GM19025 (cell line): ENCODE measurements around the gene HPCAL1.
"Not testable (repeated sequence)": the region's sequence is repeated elsewhere in the genome, so short reads cannot be mapped to it uniquely, and the experiment has no call there.

Experiments used
- ATAC-seq: cut with Tn5 transposase; IDR thresholded peaks from one replicate; pipeline ENCODE4 v1.9.1; 2021; ENCODE audit warnings: mild to moderate bottlenecking, low read depth, moderate library complexity; ENCODE audit not compliant: unreplicated experiment

The HPCAL1 gene

DNA sequence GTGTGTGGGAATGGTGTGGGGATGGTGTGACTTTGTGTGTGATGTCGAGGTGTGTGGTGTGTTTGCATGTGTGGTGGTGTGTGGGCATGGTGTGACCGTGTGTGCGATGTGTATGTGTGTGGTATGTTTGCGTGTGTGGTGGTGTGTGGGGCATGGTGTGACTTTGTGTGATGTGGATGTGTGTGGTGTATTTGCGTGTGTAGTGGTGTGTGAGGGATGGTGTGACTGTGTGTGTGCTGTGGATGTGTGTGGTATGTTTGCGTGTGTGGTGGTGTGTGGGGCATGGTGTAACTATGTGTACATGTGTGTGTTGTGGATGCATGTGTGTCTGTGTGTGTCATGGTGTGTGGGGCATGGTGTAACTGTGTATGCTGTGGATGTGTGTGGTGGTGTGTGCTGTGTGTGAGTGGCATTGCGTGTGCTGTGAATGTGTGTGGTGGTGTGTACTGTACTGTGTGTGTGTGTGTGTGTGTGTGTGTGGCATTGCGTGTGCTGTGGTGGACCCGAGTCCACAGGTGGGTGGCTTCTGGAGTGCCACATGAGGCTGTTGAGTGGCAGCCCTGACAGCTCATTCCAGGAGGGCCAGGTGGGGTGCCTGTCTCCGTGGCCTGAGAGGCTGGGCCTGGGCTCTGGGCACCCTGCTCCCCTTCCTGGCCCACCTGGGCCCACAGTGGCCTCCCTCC is 130.7 kb downstream of the HPCAL1 start:
- no peak for ATAC-seq

DNA sequence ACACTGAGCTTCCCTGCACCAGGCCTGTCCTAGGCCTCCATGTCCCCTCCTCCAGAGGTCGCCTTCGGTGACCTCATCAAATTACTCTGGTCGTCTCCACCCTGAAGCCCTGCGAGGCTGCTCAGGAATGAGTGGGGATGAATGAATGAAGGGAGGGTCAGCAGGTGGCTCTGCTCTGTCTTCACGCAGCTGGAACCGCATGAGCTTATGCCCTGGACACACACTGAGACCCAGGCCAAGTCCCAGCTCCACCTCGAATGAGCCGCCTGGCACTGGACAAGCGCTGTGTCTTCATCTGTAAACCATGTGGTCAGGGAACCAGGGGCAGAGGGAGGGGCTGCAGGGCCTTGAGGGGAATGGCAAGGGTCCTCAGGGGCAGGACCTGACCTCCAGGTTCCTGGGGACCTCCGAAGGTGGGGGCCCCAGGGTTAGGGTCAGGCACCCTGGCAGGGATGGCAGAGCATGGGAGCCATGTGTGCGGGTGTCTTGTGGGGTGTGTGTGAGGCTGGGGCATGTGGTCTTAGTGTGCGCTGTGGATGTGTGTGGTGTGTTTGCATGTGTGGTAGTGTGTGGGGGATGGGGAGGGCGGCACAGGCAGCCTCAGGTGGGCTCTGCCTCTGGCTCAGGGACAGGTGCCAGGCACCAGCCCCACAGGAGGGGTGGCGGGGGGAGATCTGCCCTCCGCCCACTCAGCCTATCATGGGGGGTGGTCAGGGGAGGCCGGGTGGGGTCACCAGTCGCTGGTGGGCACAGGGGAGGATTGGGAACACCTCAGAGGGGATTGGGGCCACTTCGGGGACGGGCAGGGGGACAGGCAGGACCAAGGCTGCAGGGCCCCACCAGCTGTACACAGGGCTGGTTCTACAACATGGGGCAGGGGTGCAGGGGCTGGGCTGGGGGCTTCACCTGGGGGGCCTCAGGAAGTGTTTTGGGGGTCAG is 131.5 kb downstream of the HPCAL1 start:
- ATAC-seq: no peak

DNA sequence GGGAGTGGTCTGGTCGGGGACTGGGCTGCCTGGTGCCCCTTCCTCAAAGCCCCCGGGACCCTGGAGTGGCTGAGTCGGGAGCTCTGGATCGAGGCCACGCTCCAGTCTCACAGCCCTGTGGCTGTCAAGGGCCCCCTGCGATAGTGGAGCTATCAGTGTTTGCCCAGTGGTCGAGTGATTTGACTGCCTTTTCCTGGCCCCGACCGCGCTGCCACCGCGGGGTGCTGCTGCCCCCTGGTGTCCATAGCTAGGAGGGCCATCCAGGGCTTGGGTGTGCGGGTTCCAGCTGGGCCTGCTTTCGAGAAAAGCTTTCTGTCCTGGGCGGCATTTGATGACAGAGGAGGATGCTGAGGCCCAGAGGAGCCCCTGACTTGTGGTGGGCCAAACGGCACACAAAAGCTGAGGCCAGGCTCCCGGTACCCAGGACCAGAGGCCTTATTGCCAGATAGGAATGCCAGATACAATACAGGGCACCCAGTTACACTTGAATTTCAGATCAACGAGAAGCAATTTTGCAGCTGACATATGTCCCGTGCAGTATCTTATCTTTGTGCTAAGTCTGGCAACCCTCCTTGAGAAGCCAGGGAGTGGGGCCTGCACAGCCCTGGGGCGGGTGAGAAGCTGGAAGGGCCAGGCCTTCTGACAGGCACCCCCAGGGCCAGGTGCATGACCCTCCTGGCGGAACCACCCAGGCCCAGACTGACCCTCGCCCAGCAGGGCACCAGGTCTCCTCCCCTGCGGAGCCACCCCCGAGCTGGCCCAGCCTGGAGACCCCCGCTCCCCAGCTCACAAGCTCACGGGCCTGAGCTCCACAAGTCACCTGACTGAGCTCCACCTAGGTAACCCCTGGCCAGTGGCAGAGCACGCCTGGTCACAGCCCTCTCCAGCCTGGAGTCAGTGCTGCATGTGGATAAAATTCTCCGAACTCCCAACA is 132.4 kb downstream of the HPCAL1 start:
- ATAC-seq: no peak

DNA sequence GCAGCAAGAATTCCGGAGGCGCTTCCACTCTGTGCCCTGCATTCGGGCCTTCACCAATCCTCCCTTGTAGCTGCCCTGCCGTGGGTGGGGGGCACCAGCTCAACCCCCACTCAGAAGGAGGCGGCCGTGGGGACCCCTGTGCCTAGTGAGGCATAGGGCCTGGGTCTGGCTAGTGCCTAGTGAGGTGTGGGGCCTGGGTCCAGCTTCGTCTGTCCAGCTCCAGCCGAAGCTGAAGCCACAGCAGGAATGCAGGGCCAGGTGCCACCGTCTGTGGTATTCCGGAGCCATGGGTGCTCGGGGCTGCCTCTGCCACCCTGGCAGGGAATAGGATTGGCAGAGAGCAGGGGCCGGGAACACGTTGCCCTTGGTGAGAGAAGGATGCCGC is 133.1 kb downstream of the HPCAL1 start:
- ATAC-seq: no peak

DNA sequence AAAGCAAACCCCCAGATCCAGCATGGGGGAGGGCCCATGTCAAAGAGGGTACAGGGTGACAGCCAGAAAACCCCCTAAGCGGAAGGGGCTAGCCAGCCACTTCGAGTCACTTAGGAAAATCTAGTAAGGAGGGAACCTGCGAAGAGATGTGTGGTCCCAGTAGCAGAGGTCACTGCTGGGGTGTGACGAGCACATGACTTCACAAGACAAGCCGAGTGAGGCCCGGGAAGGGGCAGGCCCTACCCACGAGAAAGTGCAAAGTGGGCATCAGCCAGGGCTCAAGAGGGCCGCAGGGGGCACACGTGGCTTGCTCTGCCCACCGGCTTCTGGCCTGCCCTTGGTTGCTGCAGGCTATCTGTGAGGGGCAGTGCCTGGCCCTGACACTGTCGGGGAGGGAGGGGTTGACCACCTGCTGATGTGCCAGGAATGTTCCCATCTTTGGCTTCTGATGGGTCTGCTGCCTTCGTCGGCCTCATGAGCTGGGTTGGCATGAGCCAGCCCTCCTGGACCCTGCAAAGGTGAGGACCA is 133.9 kb downstream of the HPCAL1 start:
- no peak for ATAC-seq

DNA sequence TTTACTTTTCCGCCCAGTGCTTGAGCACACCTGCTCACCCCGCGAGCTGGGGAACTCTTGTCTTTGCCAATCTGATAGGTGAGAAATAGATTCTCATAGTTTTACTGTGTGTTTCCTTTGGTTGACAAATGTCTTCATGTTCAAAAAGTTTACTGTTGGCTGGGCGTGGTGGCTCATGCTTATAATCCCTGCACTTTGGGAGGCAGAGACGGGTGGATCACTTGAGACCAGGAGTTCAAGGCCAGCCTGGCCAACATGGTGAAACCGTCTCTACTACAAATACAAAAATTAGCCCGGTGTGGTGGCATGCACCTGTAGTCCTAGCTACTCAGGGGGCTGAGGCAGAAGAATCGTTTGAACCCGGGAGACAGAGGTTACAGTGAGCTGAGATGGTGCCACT is 135.1 kb downstream of the HPCAL1 start:
- ATAC-seq: no peak

DNA sequence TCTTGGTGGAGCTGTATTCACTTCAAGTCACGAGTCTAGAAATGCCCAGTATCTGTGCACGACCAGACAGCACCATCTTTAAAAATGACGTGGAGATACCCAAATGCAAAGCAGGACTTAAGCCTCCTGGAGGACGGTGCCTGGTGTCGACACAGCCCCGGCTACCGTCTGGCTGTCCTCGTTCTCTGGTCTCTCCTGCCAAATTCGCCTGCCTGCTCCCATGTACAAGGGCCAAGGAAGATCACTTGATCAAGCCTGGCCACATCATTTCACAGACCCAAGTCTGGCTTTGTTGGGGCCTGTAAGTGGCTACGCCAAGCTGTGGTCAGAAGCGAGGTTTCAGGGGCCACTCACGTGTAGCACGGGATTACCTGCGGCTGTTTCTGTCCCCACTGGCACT is 136.0 kb downstream of the HPCAL1 start:
- ATAC-seq: no peak

DNA sequence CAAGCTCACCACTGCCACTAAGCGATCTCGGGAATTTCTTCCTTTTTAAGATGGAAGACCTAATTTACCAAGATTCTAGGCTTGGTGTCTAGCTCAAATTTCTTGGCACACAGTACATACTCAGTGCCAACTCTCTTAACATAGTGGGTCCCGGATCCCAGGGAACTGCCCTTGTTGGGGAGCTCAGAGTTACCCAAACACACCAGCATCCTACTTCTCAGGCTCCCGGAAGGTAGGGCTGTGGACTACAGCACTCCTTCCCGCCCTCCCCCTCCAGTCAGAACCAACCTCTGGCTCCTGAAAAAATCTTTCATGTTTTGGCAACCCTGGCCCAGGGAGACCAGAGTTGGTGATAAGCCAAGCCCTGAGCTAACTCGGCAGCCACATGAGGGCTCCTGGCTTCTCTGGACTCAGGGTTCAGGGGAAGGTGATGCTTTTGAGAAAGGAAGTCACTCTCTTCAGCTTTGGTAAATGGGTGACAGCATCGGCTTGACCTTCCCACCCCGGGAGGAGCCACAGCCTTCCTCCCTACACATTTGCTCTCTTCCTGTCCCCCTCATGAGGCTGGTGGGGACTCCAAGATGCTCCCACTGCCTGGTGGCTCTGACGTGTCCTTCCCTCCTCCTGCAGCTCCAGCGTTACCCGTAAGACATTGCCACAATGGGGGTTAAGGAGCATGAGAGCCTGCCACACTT is 136.6 kb downstream of the HPCAL1 start:
- no peak for ATAC-seq

DNA sequence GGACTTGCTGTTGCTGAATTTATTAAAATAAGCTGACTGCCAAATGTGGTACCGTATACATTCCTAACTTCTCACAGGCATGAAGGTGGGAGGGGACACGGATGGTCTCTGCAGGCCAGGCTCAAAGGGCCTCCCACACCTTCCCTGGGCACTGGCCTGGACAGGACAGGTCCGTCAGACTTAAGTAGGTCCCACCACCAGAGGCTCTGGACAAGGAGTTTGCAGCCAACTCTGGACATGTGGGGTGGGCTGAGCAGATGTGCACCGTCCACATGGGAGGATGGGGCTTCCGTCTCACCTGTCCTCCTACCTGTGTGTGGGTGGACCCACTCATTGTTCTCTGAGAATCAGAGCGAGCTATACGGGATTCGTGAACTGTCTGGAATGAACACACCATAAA is 137.3 kb downstream of the HPCAL1 start:
- no peak for ATAC-seq

DNA sequence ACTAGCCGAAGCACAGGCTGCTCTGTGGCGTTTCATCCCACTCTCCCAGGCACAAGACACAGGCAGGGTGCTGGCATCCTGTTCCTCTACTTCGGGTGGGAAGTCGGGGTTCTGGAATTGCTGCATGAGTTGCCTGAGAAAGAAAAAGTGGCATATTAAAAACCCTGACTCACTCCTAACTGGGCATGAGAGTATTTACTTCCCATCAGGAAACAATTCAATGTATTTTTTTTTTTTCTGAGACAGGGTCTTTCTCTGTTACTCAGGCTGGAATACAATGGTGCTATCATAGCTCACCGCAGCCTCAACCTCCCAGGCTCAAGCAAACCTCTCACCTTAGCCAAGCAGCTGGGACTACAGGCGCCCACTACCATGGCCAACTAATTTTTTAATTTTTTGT is 138.0 kb downstream of the HPCAL1 start:
- ATAC-seq: no peak

DNA sequence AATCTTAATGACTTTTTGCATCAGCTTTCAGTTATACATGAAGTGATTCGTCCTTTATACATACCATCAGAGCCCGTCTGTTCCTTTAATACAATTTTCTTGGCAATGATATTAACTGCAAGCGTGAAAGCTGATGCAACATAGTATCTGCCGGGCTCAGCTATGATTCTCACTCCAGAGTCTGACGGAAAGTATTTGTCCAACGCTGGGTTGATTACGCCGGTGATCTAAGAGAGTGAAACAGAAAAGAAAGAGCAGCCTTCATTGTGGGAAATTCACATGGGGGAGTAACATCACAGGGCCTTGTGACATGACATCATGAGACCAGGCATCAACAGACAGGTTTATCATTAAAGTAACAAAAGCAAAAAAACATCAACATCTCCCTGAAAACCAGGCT is 139.2 kb downstream of the HPCAL1 start:
- ATAC-seq: no peak

DNA sequence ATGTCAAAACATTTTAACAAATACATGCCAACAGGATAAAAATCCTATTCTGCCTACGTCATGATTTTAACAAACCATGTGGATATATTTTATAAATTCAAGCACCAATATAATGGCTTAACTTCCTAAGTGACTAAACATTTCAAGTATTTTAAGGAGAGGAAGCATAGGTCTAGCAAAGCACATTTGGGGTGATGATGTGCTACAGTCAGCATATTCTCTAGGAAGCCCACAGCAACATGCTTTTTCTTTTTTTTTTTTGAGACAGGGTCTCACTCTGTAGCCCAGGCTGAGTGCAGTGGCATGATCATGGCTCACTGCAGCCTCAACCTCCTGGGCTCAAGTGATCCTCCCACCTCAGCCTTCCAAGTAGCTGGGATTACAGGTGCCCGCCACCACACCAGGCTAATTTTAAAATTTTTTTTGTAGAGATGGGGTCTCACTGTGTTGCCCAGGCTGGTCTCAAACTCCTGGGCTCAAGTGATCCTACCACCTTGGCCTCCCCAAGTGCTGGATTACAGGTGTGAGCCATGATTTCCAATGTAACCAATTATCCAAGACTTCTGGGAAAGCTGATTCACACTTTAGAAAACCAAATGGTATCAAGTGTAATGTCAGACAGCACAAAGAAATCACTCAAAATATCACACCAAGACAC is 139.9 kb downstream of the HPCAL1 start:
- ATAC-seq: not testable (repeated sequence)

DNA sequence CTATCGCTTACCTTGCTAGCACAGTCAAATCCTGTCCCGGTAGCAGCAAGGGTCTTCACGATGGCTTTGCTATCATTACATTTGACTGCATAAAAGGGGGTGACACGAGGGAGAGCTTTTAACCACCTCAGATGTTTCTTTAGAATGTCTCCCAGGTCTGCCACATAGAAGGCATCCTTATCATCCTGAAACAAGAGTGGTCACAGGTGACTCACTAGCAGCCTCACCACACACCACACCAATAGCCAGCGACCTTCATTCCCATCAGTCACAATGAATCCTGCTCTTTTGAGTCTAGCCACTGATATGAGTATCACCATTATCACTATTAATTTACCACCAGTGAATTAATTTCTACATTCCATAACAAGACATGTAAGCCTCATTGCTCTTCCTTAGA is 141.8 kb downstream of the HPCAL1 start:
- no peak for ATAC-seq

DNA sequence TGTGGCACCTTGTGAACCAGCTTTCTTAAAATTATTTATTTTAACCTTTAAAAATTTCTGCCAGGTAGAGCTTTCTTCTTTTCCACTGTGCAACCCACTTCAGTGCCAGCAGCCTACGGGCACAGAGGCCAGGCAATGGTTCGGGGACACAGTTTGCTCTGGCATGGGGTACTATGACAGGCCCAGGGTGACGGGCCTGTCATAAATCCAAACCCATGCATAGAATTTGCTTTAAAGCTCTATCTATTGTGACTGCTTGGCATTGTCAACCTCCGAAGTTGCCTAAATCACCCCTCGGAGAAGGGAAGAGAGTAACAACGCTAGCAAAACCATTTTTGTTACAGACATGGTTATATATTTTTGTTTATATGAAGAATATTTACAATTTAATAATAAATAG is 143.9 kb downstream of the HPCAL1 start:
- no peak for ATAC-seq

DNA sequence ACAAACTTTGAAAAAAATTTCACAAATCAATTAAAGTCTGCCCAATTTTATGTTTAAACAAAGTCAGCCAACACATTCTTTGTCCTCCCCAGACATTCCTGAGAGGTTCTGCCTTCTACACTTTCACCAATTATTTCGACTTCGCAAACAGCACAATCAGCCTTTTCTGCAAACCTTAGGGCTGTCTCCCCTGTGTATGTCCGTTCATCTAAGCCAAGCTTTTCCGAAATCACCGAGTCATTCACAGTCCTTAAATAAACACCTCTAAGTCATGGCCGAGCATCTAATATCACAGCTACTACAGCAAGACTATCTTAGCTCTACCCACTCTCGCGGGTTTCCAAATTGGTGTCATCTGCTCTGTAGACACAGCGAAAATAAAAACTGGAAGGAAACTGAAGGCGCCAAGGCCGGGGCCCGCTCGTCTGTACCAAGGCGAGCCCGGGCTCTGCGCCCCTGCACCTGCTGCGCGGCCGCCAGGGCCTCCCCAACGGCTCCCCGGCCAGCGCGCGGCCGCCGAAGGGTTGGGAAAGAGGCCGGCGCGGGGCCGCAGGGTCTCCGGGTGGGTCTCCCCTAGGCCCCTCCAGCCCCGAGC is 144.7 kb downstream of the HPCAL1 start:
- peak; percentile 27 for ATAC-seq

DNA sequence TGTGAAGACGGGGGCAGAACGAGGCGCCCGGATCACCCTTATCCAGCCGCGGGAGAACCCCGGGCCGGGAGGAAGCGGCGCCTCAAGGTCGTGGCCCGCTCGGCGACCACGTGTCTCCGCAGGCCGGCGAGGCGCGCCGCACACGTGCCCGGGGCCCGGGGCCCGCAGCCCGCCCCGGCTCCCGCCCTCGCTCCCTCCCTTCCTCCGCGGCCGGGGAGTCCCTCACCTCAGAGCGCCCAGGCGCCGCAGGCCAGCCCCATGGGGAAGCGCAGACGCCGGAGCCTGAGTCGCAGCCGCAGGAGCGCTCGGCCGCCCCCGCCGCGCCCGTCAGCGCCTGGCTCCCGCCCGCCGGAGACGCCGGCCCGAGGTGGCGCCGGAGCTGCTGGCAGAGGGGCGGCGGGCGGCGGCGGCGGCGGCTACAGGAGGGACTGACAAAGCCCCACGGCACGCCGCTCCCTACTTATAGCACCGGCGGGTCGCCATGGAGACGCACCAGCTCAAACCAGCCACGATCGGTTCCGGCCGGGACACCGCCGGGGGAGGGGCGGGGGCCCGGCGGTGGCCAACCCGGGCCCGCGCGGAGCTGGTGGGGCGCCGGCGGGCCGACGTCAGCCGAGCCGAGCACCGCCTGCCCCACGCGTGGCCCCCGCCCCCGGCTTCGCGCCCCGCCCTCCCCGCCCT is 145.3 kb downstream of the HPCAL1 start, which contains the start of gene ODC1:
ODC1 (minus strand) TSS at position 433 of the 681 bp plus-strand sequence. CDS start 3,295 bp downstream, outside the sequence.
- ATAC-seq: peak; percentile 75

DNA sequence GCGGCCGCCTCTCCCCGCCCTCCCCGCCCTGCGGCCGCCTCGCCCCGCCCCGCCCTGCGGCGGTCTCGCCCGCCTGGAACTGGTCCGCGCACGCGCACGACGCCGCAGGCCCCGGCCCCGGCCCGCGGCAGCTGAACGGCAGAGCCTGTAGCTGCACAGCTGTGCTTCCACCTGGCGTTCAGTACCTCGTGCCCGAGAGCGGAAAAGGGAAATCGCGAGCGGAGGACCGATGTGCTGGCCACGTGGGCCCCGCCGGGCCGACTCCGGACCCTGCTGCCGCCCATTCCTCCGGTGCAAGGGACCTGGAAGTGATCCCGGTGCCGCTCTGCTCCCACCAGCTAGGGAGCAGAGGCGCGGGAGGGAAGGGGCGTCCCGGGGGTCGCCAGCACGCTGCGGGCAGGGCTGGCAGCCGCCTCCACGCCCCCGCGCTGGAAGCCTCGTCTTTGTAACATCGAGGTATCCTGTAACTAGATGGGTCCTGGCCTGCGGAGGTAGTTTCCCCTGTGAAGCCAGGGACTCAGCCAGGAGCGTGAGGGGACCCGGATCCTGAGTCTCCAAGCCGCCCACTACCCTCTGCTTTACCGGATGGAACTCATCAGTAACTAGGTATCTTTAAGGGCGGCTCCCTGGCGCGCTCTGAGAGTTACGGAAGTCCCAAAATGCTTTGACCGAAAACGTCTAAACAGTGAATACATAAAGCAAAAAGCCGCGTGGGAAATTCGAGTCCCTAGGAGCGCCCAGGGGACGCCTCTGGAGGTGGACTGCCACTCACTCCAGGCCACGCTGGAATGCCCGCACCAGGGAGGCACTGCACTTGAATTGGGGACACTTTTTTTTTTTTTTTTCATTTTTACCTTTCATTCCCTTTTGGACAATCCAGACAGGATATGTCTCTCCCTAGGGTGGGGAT is 146.1 kb downstream of the HPCAL1 start:
- ATAC-seq: peak; percentile 53
